KOPT-K1 (cell line): Measurements from ENCODE around the gene AATK.

Source experiments
- H3K27ac ChIP-seq: fragments of 200-600 bp; sonication (generic); 2 replicates; pipeline ENCODE4 v1.5.1; 2016; ENCODE audit warnings: antibody characterized with exemption, mild to moderate bottlenecking, low read depth, low read length; ENCODE audit not compliant: poor library complexity, severe bottlenecking
- H3K36me3 ChIP-seq: fragments of 200-600 bp; sonication (generic); 2 replicates; pipeline ENCODE4 v1.5.1; 2017; ENCODE audit warnings: antibody characterized with exemption, mild to moderate bottlenecking, low read length, moderate library complexity; ENCODE audit not compliant: insufficient read depth
- H3K9me3 ChIP-seq: fragments of 200-600 bp; sonication (generic); 2 replicates; pipeline ENCODE4 v1.5.1; 2017; ENCODE audit warnings: antibody characterized with exemption, low read length, mild to moderate bottlenecking; ENCODE audit not compliant: insufficient read depth, poor library complexity, severe bottlenecking

The AATK gene

DNA sequence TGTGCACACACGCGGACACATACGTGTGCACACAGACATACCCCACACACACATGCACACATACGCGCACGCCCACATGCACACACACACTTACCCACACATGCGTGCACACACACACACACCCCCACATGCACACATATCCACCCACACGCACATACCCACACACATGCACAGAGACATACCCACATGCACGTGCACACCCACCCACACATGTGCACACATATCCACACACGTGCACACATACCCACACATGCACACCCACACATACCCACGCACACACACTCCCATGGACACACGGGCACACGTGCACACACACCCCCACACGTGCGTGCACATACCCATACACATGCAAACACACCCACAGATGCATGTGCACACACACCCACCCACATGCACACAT, 27.9 kb downstream of the AATK start:
- Histone ChIP-seq H3K9me3 (no peaks in the 10 kb centered on the region), H3K27ac (no peak overlapping the region), H3K36me3 (no peaks in the 10 kb centered on the region)

GRCh38 chr17:81137248-81137647, 28.8 kb downstream of the AATK start:
- Histone ChIP-seq H3K36me3 (no peaks in the 10 kb centered on the region), H3K27ac (no peak overlapping the region)

GRCh38 chr17:81136366-81136765, 29.7 kb downstream of the AATK start:
- Histone ChIP-seq H3K27ac (no peak overlapping the region), H3K9me3 (no peaks in the 10 kb centered on the region), H3K36me3 (no peaks in the 10 kb centered on the region)

More at GRCh38 chr17:81137248-81137647, 28.8 kb downstream of the AATK start:
- no peaks in the 10 kb centered on the region for H3K9me3 ChIP-seq

GRCh38 chr17:81135505-81136278, 30.3 kb downstream of the AATK start:
- no peaks in the 10 kb centered on the region for H3K36me3 ChIP-seq

GRCh38 chr17:81134064-81134781, 31.8 kb downstream of the AATK start:
- Histone ChIP-seq H3K36me3 (no peaks in the 10 kb centered on the region), H3K27ac (no peak overlapping the region), H3K9me3 (no peaks in the 10 kb centered on the region)

More at GRCh38 chr17:81135505-81136278, 30.3 kb downstream of the AATK start:
- H3K27ac ChIP-seq: no peak overlapping the region
- no peaks in the 10 kb centered on the region for H3K9me3 ChIP-seq

GRCh38 chr17:81132770-81133723, 33.0 kb downstream of the AATK start:
- Histone ChIP-seq H3K27ac (no peak overlapping the region), H3K9me3 (no peaks in the 10 kb centered on the region), H3K36me3 (no peaks in the 10 kb centered on the region)

- H3K36me3 ChIP-seq: no peaks in the 10 kb centered on the region
- no peaks in the 10 kb centered on the region for H3K9me3 ChIP-seq
- no peak overlapping the region for H3K27ac ChIP-seq
These were observed 33.9 kb downstream of the AATK start for GRCh38 chr17:81132197-81132540.

DNA sequence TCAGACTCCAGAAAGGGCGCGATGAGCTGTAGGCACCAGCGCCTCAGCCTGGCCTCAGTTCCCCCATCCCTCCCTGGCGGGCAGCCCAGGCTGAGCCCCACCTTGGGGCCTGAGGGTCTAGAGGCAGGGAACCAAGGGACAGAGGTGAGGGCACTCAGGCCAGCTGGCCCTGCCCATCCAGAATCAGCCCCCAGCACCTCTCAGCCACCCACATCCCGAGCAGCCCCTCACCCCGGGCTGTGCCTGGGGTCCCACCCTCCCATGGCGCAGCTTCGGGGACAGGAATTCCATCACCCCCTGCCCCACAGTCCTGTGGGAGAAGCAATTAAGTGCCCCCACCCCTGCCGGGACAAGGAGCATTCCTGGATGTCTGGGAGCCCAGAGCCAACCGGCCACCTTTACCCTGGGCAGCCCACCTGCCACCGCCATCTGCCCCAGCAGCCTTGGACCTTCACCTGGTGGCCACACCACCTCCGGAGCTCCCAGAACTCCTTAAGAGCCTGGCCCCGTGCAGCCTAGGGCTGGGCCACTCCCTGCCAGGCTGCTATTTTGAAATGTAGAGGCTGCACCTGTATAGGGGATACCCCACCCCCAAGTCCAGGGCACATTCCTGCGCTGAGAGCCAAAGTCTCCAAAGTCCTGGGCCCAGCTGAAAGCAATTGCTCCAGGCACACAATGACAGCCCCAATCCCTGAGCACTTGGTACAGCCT, 34.4 kb downstream of the AATK start:
- Histone ChIP-seq H3K27ac (no peak overlapping the region), H3K36me3 (no peaks in the 10 kb centered on the region), H3K9me3 (no peaks in the 10 kb centered on the region)

- Histone ChIP-seq H3K9me3 (no peaks in the 10 kb centered on the region), H3K36me3 (no peaks in the 10 kb centered on the region), H3K27ac (no peak overlapping the region)
These were observed 35.3 kb downstream of the AATK start for GRCh38 chr17:81130385-81131361.

DNA sequence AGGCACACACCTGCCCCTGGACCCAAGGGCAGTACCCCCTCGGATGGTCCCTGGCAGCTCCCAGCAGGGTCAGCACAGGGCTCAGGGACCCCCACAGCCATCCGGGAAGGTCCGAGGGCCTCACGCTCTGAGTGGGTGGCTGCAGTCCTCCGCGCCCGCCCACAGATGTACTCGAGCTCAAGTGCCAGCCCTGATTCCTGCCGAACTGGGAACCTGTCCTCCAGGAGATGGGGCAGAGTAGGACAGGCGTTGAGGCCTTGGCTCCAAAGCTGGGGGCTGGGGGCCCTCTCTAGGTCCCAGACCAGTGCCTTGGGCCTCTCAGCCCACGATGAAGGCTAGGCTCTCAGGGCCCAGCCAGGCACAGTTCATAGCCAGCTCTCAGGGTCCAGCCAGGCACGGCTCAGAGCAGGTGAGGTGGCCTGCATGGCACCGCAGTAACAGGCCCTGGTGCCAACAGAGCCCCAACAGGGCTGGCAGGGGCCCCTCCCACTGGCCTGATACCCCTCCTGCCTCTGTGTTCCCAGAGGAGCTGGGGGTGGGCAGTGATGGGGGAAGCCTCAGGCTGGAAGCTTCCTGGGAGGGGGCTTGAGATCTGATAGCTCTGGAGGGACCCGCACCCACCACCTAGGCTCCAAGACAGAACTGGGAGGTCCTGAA, 36.2 kb downstream of the AATK start:
- Histone ChIP-seq H3K36me3 (no peaks in the 10 kb centered on the region), H3K9me3 (no peaks in the 10 kb centered on the region), H3K27ac (no peak overlapping the region)

DNA sequence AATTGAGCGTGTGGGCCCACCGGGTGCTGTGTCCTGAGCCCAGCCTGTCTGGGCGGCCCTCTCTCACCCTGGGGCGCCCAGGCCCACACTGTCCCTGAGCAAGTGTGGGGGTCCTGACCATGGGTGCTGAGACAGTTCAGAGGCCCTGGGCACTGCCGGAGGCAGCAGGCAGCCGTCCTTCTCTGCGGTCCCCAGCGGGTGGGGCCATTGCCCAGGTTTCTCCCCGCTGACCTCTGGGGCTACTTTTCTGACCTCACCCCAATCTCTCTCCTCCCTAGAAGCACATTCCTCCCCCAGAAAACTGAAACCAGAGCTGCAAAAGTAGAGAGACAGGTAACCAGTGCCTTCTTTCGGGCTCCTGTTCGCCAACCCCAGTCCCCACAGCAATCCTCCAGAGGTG, 36.7 kb downstream of the AATK start:
- no peaks in the 10 kb centered on the region for H3K36me3 ChIP-seq
- H3K27ac ChIP-seq: no peak overlapping the region
- H3K9me3 ChIP-seq: no peaks in the 10 kb centered on the region

DNA sequence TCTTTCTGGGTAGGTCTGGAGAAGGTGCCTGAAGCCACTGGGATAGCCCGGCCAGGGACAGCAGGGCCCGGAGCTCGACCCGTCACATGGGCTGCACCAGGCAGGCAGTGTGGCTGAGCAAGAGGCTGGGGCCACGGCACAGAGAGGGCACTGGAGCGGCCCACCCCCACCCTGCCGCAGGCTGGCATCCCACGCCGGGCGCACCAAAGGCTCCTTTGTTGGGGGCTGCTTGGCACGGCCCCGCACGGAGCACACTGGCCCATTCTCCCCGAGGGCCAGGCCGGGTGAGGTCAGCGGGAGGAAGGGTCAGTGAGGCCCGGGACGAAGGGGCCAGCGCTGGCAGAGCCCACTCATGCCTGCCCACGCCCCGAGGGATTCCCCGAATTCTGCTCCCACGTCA, 37.2 kb downstream of the AATK start:
- H3K27ac ChIP-seq: no peak overlapping the region
- H3K9me3 ChIP-seq: no peaks in the 10 kb centered on the region
- H3K36me3 ChIP-seq: no peaks in the 10 kb centered on the region

GRCh38 chr17:81128338-81128737, 37.7 kb downstream of the AATK start:
- no peaks in the 10 kb centered on the region for H3K9me3 ChIP-seq
- H3K27ac ChIP-seq: no peak overlapping the region
- H3K36me3 ChIP-seq: no peaks in the 10 kb centered on the region
